Measurements from ENCODE around the gene CD52.

- TF ChIP-seq CTCF (IDR thresholded peaks at IDR 0.05) (no peak), POLR2A (IDR thresholded peaks at IDR 0.05) (no peak)
Measured at GRCh38 chr1:26297791-26298124, 20.0 kb upstream of the CD52 start.

Measured in uterus (tissue), 2 donors.